ENCODE data around the gene ZNF672.
"Not testable (repeated sequence)": the region's sequence is repeated elsewhere in the genome, so short reads cannot be mapped to it uniquely, and the experiment has no call there.

Gene ZNF672

GRCh38 chr1:248871837-248872401, 33.9 kb downstream of the ZNF672 start:
- no peak overlapping the region for H3K4me3 ChIP-seq (ENCODE audit: low read depth, low read length)
- TF ChIP-seq CTCF (IDR thresholded peaks at IDR 0.05; ENCODE audit: low read depth, low read length, missing control alignments): no peak

GRCh38 chr1:248872752-248873408, 34.9 kb downstream of the ZNF672 start:
- H3K4me3 ChIP-seq (ENCODE audit: low read depth, low read length): peak overlapping the region; percentile 86
- peak; percentile 39 for DNase-seq (ENCODE audit: low read depth)

More at GRCh38 chr1:248871837-248872401, 33.9 kb downstream of the ZNF672 start:
- in situ Hi-C loops (cut with HindIII; ENCODE audit: low sequenced_read_pairs): no loop called here
- no peak for DNase-seq (ENCODE audit: low read depth)

GRCh38 chr1:248873409-248873992, 35.5 kb downstream of the ZNF672 start:
- peak overlapping the region; percentile 86 for H3K4me3 ChIP-seq (ENCODE audit: low read depth, low read length)
- peak; percentile 91 for DNase-seq (ENCODE audit: low read depth)
- no peak for TF ChIP-seq CTCF (IDR thresholded peaks at IDR 0.05; ENCODE audit: low read depth, low read length, missing control alignments)
- in situ Hi-C loops (cut with HindIII; ENCODE audit: low sequenced_read_pairs): no loop called here

More at GRCh38 chr1:248872752-248873408, 34.9 kb downstream of the ZNF672 start:
- no peak for TF ChIP-seq CTCF (IDR thresholded peaks at IDR 0.05; ENCODE audit: low read depth, low read length, missing control alignments)
- in situ Hi-C loops (cut with HindIII; ENCODE audit: low sequenced_read_pairs): no loop called here

- peak; percentile 83 for DNase-seq (ENCODE audit: low read depth)
- H3K4me3 ChIP-seq (ENCODE audit: low read depth, low read length): peak overlapping the region; percentile 86
- in situ Hi-C loops (cut with HindIII; ENCODE audit: low sequenced_read_pairs): no loop called here
- no peak for TF ChIP-seq CTCF (IDR thresholded peaks at IDR 0.05; ENCODE audit: low read depth, low read length, missing control alignments)
Observed at GRCh38 chr1:248873993-248874533, 36.0 kb downstream of the ZNF672 start.

GRCh38 chr1:248881261-248881660, 43.2 kb downstream of the ZNF672 start:
- no peak for TF ChIP-seq CTCF (IDR thresholded peaks at IDR 0.05; ENCODE audit: low read depth, low read length, missing control alignments)
- H3K4me3 ChIP-seq (ENCODE audit: low read depth, low read length): no peak overlapping the region
- in situ Hi-C loops (cut with HindIII; ENCODE audit: low sequenced_read_pairs): no loop called here
- DNase-seq (ENCODE audit: low read depth): no peak

GRCh38 chr1:248882427-248882826, 44.4 kb downstream of the ZNF672 start:
- DNase-seq (ENCODE audit: low read depth); in situ Hi-C loops (cut with HindIII; ENCODE audit: low sequenced_read_pairs); H3K4me3 ChIP-seq (ENCODE audit: low read depth, low read length): not testable (repeated sequence)
